H1 (cell line): ENCODE data around the gene IL9. TPM values are rescaled to one million over a fixed set of nuclear protein-coding genes. Genes with fewer than 3 reads are reported as not detected.

Source experiments
- ATF2 ChIP-seq: IDR thresholded peaks from 2 replicates; pipeline ENCODE4 v1.6.1; 2012; ENCODE audit warnings: low read length, inconsistent platforms
- ATF3 ChIP-seq: IDR thresholded peaks from 2 replicates; pipeline ENCODE4 v1.6.1; 2011; ENCODE audit warnings: low read depth, mild to moderate bottlenecking, low read length; ENCODE audit not compliant: insufficient read depth
- CHD7 ChIP-seq: fragments of 300-600 bp; sonication (generic); IDR thresholded peaks from 2 replicates; pipeline ENCODE4 v1.7.1; 2012; ENCODE audit warnings: low read length, moderate library complexity, mild to moderate bottlenecking, inconsistent platforms; ENCODE audit not compliant: insufficient replicate concordance
- YY1 ChIP-seq: IDR thresholded peaks from 2 replicates; pipeline ENCODE4 v1.6.1; 2011; ENCODE audit warnings: low read depth, mild to moderate bottlenecking, low read length
- polyA plus RNA-seq, 7 experiments: library from polyadenylated mRNA; depleted of rRNA in 3 of 7; stranded (reverse) in 5 of 7; unstranded in 2 of 7; fragments of >200 nt in 5 of 7; fragments of 200-250 nt in 2 of 7; gene quantifications; 1 replicate in 5 of 7; 2 replicates in 1 of 7; 4 replicates in 1 of 7; pipeline versions ENCODE4 v1.2.1 to v1.2.3, GENCODE V29; 2011 to 2013; ENCODE audit warnings: missing spikeins in 2 of 7, mixed read lengths in 2 of 7
- total RNA-seq: library from RNA; stranded (reverse); fragmentation: NEBNext Ultra II Directional; extraction: Animal tissue kit (Norgen Biotek cat#: 25700); gene quantifications from 2 replicates; pipeline ENCODE4 v1.2.1, GENCODE V29; 2021

IL9 gene
- total and polyA plus RNA-seq, 2 of the 8 experiments (the other 6 are each of a cell fraction or from before 2014, with no cell fraction given): not detected

- no peak for TF ChIP-seq CHD7
- no peak for TF ChIP-seq ATF2
- TF ChIP-seq YY1: no peak
- TF ChIP-seq ATF3: no peak
Measured at GRCh38 chr5:135942202-135942771, 46.6 kb upstream of the IL9 start (continued).
